Spleen (tissue), 11 donors: ENCODE data around the gene PRR14. TPM values are rescaled to one million over a fixed set of nuclear protein-coding genes. Genes with fewer than 3 reads are reported as not detected.
A peak's percentile ranks its signal among the peaks of the same experiment; 100 is the strongest.
"Not testable (repeated sequence)": the region's sequence is repeated elsewhere in the genome, so short reads cannot be mapped to it uniquely, and the experiment has no call there.

Experiments used
- DNase-seq: peaks from one replicate; pipeline ENCODE4 v3.0.0-alpha.2; 2020
- H3K27ac ChIP-seq, 8 donors: fragments of 200-600 bp; sonication (generic) in 7 of 8; 1 replicate in 4 of 8; 2 replicates in 4 of 8; pipeline versions ENCODE4 v1.5.0 to v1.8.0; 2016 to 2021; ENCODE audit warnings: inconsistent platforms in 4 of 8, mild to moderate bottlenecking in 4 of 8, moderate library complexity in 1 of 8
- H3K27me3 ChIP-seq, 7 donors: fragments of 200-600 bp; sonication (generic) in 6 of 7; replicated peaks in 1 of 7; 1 replicate in 4 of 7; 2 replicates in 3 of 7; pipeline versions ENCODE4 v1.5.0 to v1.8.0; 2016 to 2021; ENCODE audit warnings: inconsistent platforms in 3 of 7, mild to moderate bottlenecking in 1 of 7
- H3K36me3 ChIP-seq, 6 donors: fragments of 200-600 bp; sonication (generic) in 5 of 6; 1 replicate in 4 of 6; 2 replicates in 2 of 6; pipeline versions ENCODE4 v1.5.0 to v1.8.0; 2016 to 2021; ENCODE audit warnings: inconsistent platforms in 2 of 6
- H3K4me1 ChIP-seq, 6 donors: fragments of 200-600 bp; sonication (generic) in 5 of 6; 1 replicate in 3 of 6; 2 replicates in 3 of 6; pipeline versions ENCODE4 v1.5.0 to v1.8.0; 2016 to 2021; ENCODE audit warnings: inconsistent platforms in 3 of 6
- H3K4me3 ChIP-seq, 8 donors: fragments of 200-600 bp; sonication (generic) in 7 of 8; 1 replicate in 4 of 8; 2 replicates in 4 of 8; pipeline versions ENCODE4 v1.5.0 to v1.8.0; 2016 to 2021; ENCODE audit warnings: inconsistent platforms in 4 of 8, mild to moderate bottlenecking in 4 of 8, moderate library complexity in 2 of 8
- H3K9me3 ChIP-seq, 8 donors: fragments of 200-600 bp; sonication (generic) in 7 of 8; 1 replicate in 4 of 8; 2 replicates in 4 of 8; pipeline versions ENCODE4 v1.5.0 to v1.8.0; 2016 to 2021; ENCODE audit warnings: inconsistent platforms in 4 of 8
- POLR2A ChIP-seq, 3 donors: fragments of 450-650 bp; IDR thresholded peaks; one replicate each; pipeline ENCODE4 v1.5.1; 2017; ENCODE audit warnings: antibody characterized with exemption in 3 of 3, mild to moderate bottlenecking in 1 of 3
- POLR2AphosphoS5 ChIP-seq, 3 donors: sonication (generic); formaldehyde crosslinking; IDR thresholded peaks; one replicate each; pipeline ENCODE4 v1.5.1; 2017; ENCODE audit warnings: antibody characterized with exemption in 3 of 3
- WGBS, 5 donors: extraction: QIAGEN DNeasy Blood & Tissue Kit in 3 of 5; methylation state at CpG; one replicate each; pipeline versions ENCODE4 v1.1.5 to v1.1.7; 2013 to 2018; 5-methylcytosine and 5-hydroxymethylcytosine counted together
- intact Hi-C: fragments of 100-400 bp; cut with DNase I; formaldehyde crosslinking; loops from one replicate; pipeline ENCODE4 v1.15.0; 2023; ENCODE audit warnings: low total_unique reads
- polyA plus RNA-seq, 3 donors: library from polyadenylated mRNA; stranded (reverse); fragments of 200-250 nt; gene quantifications; one replicate each; pipeline ENCODE4 v1.2.1, GENCODE V29; 2013
- total RNA-seq, 7 donors: library from RNA; depleted of rRNA in 3 of 7; stranded (reverse); fragments of >200 nt in 3 of 7; fragmentation: NEBNext Ultra II Directional in 4 of 7; extraction: Animal tissue kit (Norgen Biotek cat#: 25700) in 4 of 7; gene quantifications; one replicate each; pipeline versions ENCODE4 v1.1.0 to v1.2.1, GENCODE V29; 2016 to 2021
- TF ChIP-seq, protein P1 (sequence below), 11 experiments: fragments of 200-600 bp in 7 of 11; fragments of 450-650 bp in 4 of 11; sonication (generic) in 4 of 11; IDR thresholded peaks in 8 of 11; conservative IDR thresholded peaks in 3 of 11; 1 replicate in 7 of 11; 2 replicates in 4 of 11; pipeline versions ENCODE4 v1.4.0 to v1.8.0; 2016 to 2021; ENCODE audit warnings: antibody characterized with exemption in 11 of 11, inconsistent platforms in 4 of 11, mild to moderate bottlenecking in 1 of 11
- donor health status: healthy with polysubstance abuse.
- donor health status: DM: no; HTN: no; CAD: no; lungs with moderate emphysema.
- donor health status: DM: no; HTN: no; CAD: no.
- donor health status: Bipolar disorder and iron deficiency.
- donor health status: healthy.
- donor health status: DM: no; HTN: no; CAD: no.
- donor health status: DM: yes; HTN: yes; CAD: no.

Gene PRR14
- total and polyA plus RNA-seq, 10 donors: 51.2 to 178 (median 67.3) TPM

DNA sequence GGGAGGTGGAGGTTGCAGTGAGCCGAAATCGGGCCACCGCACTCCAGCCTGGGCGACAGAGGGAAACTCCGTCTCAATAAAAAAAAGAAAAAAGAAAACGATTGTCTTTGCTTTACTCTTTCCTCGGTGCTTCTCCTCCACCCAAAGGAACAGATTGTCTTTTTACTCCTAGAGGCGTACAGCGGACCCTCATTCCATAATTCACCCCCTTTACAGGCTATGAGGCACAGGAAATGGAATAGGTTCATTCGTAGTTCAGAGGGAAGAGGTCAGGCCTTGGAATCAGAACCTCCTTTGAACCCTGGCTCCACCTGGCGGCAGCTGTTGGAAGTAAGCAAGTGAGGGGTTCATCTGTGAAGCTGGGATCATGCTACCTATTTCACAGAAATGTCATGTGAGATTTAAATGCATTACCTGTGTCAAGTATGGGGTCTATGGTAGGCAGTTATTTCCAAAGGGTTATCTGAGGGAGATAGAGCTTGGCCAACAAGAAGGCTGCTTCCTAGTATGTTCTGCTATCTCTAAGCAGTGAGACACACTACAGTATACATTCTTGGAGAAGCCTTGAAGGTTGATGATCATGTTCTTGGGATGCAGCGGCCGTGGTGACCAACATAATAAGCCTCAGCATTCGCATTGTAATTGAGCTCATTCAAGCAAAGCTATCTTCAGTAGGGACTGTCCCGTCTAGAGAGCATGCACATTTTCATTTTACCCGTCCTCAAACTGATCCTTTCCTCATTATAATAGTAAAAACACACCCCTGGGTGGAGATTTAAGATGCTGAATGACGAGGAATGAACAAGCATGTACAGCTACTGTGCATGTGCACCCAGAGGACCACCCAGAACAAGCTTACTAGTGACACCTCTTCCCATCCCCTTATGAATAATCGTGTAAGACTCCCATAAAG, 21.9 kb upstream of the PRR14 start:
- intact Hi-C loops: no loop called here
- TF ChIP-seq, protein P1, sequence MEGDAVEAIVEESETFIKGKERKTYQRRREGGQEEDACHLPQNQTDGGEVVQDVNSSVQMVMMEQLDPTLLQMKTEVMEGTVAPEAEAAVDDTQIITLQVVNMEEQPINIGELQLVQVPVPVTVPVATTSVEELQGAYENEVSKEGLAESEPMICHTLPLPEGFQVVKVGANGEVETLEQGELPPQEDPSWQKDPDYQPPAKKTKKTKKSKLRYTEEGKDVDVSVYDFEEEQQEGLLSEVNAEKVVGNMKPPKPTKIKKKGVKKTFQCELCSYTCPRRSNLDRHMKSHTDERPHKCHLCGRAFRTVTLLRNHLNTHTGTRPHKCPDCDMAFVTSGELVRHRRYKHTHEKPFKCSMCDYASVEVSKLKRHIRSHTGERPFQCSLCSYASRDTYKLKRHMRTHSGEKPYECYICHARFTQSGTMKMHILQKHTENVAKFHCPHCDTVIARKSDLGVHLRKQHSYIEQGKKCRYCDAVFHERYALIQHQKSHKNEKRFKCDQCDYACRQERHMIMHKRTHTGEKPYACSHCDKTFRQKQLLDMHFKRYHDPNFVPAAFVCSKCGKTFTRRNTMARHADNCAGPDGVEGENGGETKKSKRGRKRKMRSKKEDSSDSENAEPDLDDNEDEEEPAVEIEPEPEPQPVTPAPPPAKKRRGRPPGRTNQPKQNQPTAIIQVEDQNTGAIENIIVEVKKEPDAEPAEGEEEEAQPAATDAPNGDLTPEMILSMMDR (IDR thresholded peaks at IDR 0.05 in 8 of 11, conservative IDR thresholded peaks at IDR 0.05 in 3 of 11): peak; percentile 81 to 94 (median 91)
- TF ChIP-seq POLR2A (IDR thresholded peaks at IDR 0.05) (no peak), POLR2AphosphoS5 (IDR thresholded peaks at IDR 0.05) (peak in 1 of 3 donors; percentile 73)
- WGBS, 5 donors: 27 to 42% (median 33%) methylated on average over 15 to 18 of the region's 18 CpGs
- DNase-seq: peak; percentile 94
- no peaks in the 10 kb centered on the region for H3K9me3 ChIP-seq
- peaks cover 0 to 20% (median 13%) of the 10 kb centered on the region in 6 donors for H3K4me1 ChIP-seq
- no peaks in the 10 kb centered on the region for H3K27me3 ChIP-seq
- H3K27ac ChIP-seq: peak overlapping the region; percentile 21 to 75 (median 58)
- peak overlapping the region in 3 of 8 donors; percentile 11 to 49 (median 17) for H3K4me3 ChIP-seq
- no peaks in the 10 kb centered on the region for H3K36me3 ChIP-seq

DNA sequence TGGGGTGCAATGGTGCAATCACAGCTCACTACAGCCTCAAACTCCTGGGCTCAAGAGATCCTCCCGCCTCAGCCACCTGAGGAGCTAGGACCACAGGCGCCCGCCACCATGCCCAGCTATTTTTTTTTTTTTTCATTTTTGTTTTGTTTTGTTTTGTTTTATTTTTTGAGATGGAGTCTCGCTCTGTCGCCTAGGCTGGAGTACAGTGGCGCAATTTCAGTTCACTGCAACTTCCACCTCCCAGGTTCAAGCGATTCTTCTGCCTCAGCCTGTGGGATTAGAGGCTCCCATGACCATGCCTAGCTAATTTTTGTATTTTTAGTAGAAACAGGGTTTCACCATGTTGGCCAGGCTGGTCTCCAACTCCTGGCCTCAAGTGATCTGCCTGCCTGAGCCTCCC, 18.3 kb upstream of the PRR14 start:
- intact Hi-C loops, H3K4me3 ChIP-seq, H3K36me3 ChIP-seq, DNase-seq, H3K27ac ChIP-seq, H3K27me3 ChIP-seq, H3K9me3 ChIP-seq: not testable (repeated sequence)
- H3K4me1 ChIP-seq: peaks cover 0 to 41% (median 27%) of the 10 kb centered on the region in 6 donors
- 78 to 93% (median 91%) methylated on average over 7 of the region's 7 CpGs for WGBS, 5 donors

DNA sequence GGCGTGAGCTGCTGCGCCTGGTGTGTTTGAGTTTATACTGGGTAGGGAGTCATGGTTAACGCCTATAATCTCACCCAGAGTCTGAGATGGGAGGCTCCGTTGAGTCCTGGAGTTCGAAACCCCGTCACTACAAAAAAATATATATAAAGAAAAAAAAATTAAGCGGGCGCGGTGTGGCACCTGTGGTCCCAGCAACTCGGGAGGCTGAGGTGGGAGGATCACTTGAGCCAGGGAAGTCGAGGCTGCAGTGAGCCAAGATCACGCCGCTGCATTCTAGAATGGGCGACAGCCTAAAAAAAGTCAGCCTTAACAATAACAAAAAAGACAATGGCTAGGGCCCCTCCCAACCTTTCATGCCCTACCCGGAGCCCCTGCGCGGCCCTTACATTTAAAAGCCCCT, 17.2 kb upstream of the PRR14 start:
- TF ChIP-seq, protein P1 (IDR thresholded peaks at IDR 0.05 in 8 of 11, conservative IDR thresholded peaks at IDR 0.05 in 3 of 11): no peak
- DNase-seq: no peak
- H3K4me1 ChIP-seq: peaks cover 0 to 39% (median 25%) of the 10 kb centered on the region in 6 donors
- intact Hi-C loops: no loop called here
- peak overlapping the region; percentile 79 to 97 (median 93) for H3K27ac ChIP-seq
- H3K36me3 ChIP-seq: no peaks in the 10 kb centered on the region
- H3K4me3 ChIP-seq: peak overlapping the region; percentile 50 to 82 (median 58)
- H3K27me3 ChIP-seq: no peaks in the 10 kb centered on the region
- H3K9me3 ChIP-seq: no peaks in the 10 kb centered on the region
- 76 to 86% (median 82%) methylated on average over 16 to 17 of the region's 17 CpGs for WGBS, 5 donors

DNA sequence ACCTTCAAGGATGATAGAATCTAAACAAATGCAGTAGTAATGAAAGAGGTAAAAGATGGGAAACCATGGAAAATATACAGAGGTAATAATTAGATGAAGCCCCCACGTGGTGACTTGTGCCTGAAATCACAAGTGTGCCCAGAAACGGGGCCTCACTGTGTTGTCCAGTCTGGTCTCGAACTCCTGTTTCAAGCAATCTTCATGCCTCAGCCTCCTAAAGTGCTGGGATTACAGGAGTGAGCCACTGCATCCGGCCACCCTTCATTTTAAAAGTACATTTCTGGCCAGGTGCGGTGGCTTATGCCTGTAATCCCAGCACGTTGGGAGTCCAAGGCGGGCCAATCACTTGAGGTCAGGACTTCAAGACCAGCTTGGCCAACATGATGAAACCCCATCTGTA, 14.2 kb upstream of the PRR14 start:
- TF ChIP-seq POLR2AphosphoS5 (IDR thresholded peaks at IDR 0.05): no peak
- TF ChIP-seq, protein P1 (IDR thresholded peaks at IDR 0.05 in 8 of 11, conservative IDR thresholded peaks at IDR 0.05 in 3 of 11): no peak
- no peak for TF ChIP-seq POLR2A (IDR thresholded peaks at IDR 0.05)
- WGBS, 5 donors: 94 to 100% (median 95%) methylated on average over 5 to 7 of the region's 7 CpGs
- H3K4me3 ChIP-seq: no peak overlapping the region
- H3K36me3 ChIP-seq: no peaks in the 10 kb centered on the region
- peaks cover 0 to 31% (median 21%) of the 10 kb centered on the region in 6 donors for H3K4me1 ChIP-seq
- H3K27ac ChIP-seq: no peak overlapping the region
- H3K27me3 ChIP-seq: no peaks in the 10 kb centered on the region
- no peaks in the 10 kb centered on the region for H3K9me3 ChIP-seq
- intact Hi-C loops: no loop called here
- no peak for DNase-seq

DNA sequence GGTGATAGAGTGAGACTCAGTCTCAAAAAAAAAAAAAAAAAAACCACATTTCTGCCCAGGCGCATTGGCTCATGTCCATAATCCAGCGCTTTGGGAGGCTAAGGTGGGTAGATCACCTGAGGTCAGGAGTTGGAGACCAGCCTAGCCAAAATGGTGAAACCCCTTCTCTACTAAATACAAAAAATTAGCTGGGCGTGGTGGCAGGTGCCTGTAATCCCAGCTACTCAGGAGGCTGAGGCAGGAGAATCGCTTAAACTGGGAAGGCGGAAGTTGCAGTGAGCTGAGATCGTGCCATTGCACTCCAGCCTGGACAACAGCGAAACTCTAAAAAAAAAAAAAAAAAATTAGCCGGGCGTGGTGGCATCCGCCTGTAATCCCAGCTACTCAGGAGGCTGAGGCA, 13.6 kb upstream of the PRR14 start:
- H3K27me3 ChIP-seq, DNase-seq, H3K27ac ChIP-seq, intact Hi-C loops, H3K4me3 ChIP-seq, H3K36me3 ChIP-seq, H3K9me3 ChIP-seq: not testable (repeated sequence)
- peaks cover 0 to 31% (median 21%) of the 10 kb centered on the region in 6 donors for H3K4me1 ChIP-seq
- WGBS, 5 donors: 88 to 96% (median 93%) methylated on average over 10 of the region's 10 CpGs
